HCT116 (cell line): ENCODE measurements around the gene CYB561D1. TPM values are rescaled to one million over a fixed set of nuclear protein-coding genes. Genes with fewer than 3 reads are reported as not detected.

Experiments used
- ATAC-seq: fragments of 200-7000 bp; cut with Tn5 transposase; 2 replicates; pipeline ENCODE4 v1.9.1; 2020; ENCODE audit warnings: mild to moderate bottlenecking, moderate library complexity
- BruUV-seq: library from RNA; stranded (reverse); fragments of 400-500 nt; replicated peaks from 2 replicates; lab custom pipeline; 2021; lab: Mats Ljungman, UMichigan
- CTCF ChIA-PET: fragments of 300-600 bp; sonication (Branson Sonifier 250); formaldehyde crosslinking; loops from one replicate; lab custom pipeline; 2021; ENCODE audit warnings: antibody characterized with exemption; lab: Charles Lee
- POLR2A ChIA-PET: fragments of 300-600, 350-600 bp; sonication (Branson Sonifier 250); formaldehyde crosslinking; loops from one replicate; lab custom pipeline; 2021; ENCODE audit warnings: antibody characterized with exemption; lab: Charles Lee
- RAD21 ChIA-PET, 2 experiments: fragments of 300-600 bp; sonication (Branson Sonifier 250); formaldehyde crosslinking; loops; one replicate each; lab custom pipeline; 2023; ENCODE audit warnings: low total read pairs in 2 of 2; ENCODE audit not compliant: uncharacterized antibody in 2 of 2, unreplicated experiment in 2 of 2, low non-redundant PET in 1 of 2; lab: Charles Lee
- DNase-seq: peaks from one replicate; pipeline ENCODE4 v3.0.0-alpha.2; 2010; ENCODE audit warnings: low read depth, low spot score
- H2AFZ ChIP-seq: fragments of 200-600 bp; shearing (Covaris generic), sonication (generic); 2 replicates; pipeline ENCODE4 v1.6.1; 2017; ENCODE audit warnings: low read depth, mixed run types, mixed read lengths, antibody characterized with exemption, low read length; ENCODE audit not compliant: poor library complexity, severe bottlenecking
- H3K27ac ChIP-seq: 2 replicates; pipeline ENCODE4 v1.5.1; 2012; ENCODE audit warnings: low read depth, low read length
- H3K27me3 ChIP-seq: fragments of 200-600 bp; sonication (generic); 2 replicates; pipeline ENCODE4 v1.6.1; 2016; ENCODE audit warnings: mixed run types, low read length, mixed read lengths; ENCODE audit not compliant: insufficient read depth
- H3K36me3 ChIP-seq, 2 experiments: fragments of 200-500 bp in 1 of 2; fragments of 200-600 bp in 1 of 2; sonication (Bioruptor generic) in 1 of 2; sonication (generic) in 1 of 2; 2 replicates each; pipeline versions ENCODE4 v1.5.1 to v1.6.1; 2014 to 2016; ENCODE audit warnings: low read length in 2 of 2, inconsistent platforms in 1 of 2, mixed read lengths in 1 of 2, mixed run types in 1 of 2; ENCODE audit not compliant: insufficient read depth in 2 of 2, control insufficient read depth in 1 of 2
- H3K4me1 ChIP-seq, 2 experiments: fragments of 200-600 bp in 1 of 2; sonication (generic) in 1 of 2; 2 replicates each; pipeline versions ENCODE4 v1.5.1 to v1.6.1; 2012 to 2017; ENCODE audit warnings: low read length in 2 of 2, inconsistent platforms in 1 of 2, mild to moderate bottlenecking in 1 of 2, mixed read lengths in 1 of 2, mixed run types in 1 of 2, moderate library complexity in 1 of 2; ENCODE audit not compliant: insufficient read depth in 2 of 2, control insufficient read depth in 1 of 2
- H3K4me2 ChIP-seq: fragments of 200-600 bp; sonication (generic); 2 replicates; pipeline ENCODE4 v1.6.1; 2017; ENCODE audit warnings: mixed run types, low read length, mixed read lengths
- H3K4me3 ChIP-seq, 2 experiments: fragments of 200-600 bp in 1 of 2; sonication (generic) in 1 of 2; replicated peaks in 1 of 2; 2 replicates each; pipeline ENCODE4 v1.5.1; 2011 to 2016; ENCODE audit warnings: low read length in 2 of 2, control low read depth in 1 of 2, low read depth in 1 of 2, mild to moderate bottlenecking in 1 of 2, mixed read lengths in 1 of 2, mixed run types in 1 of 2
- H3K79me2 ChIP-seq: fragments of 200-600 bp; sonication (generic); 2 replicates; pipeline ENCODE4 v1.6.1; 2017; ENCODE audit warnings: mild to moderate bottlenecking, mixed run types, low read length, moderate library complexity, mixed read lengths; ENCODE audit not compliant: insufficient read depth
- H3K9ac ChIP-seq: fragments of 200-600 bp; sonication (generic); 2 replicates; pipeline ENCODE4 v1.6.1; 2016; ENCODE audit warnings: low read length, mixed read lengths
- H3K9me2 ChIP-seq: fragments of 200-600 bp; sonication (generic), shearing (Covaris generic); 2 replicates; pipeline ENCODE4 v1.6.1; 2017; ENCODE audit warnings: mixed run types, mild to moderate bottlenecking, moderate library complexity; ENCODE audit not compliant: insufficient read depth
- H3K9me3 ChIP-seq, 2 experiments: fragments of 200-500 bp in 1 of 2; fragments of 200-600 bp in 1 of 2; sonication (Bioruptor generic) in 1 of 2; sonication (generic) in 1 of 2; 2 replicates each; pipeline ENCODE4 v1.6.1; 2014 to 2017; ENCODE audit warnings: low read length in 2 of 2, mixed read lengths in 2 of 2, inconsistent platforms in 1 of 2, low read depth in 1 of 2, mild to moderate bottlenecking in 1 of 2, mixed run types in 1 of 2, moderate library complexity in 1 of 2; ENCODE audit not compliant: control insufficient read depth in 1 of 2, insufficient read depth in 1 of 2
- H4K20me1 ChIP-seq: fragments of 200-600 bp; sonication (generic), shearing (Covaris generic); 2 replicates; pipeline ENCODE4 v1.6.1; 2017; ENCODE audit warnings: mixed run types, mild to moderate bottlenecking, moderate library complexity; ENCODE audit not compliant: insufficient read depth
- ATF3 ChIP-seq: IDR thresholded peaks from 2 replicates; pipeline ENCODE4 v1.6.1; 2012
- CBX3 ChIP-seq: IDR thresholded peaks from 2 replicates; pipeline ENCODE4 v1.6.1; 2012; ENCODE audit warnings: low read depth
- CEBPB ChIP-seq: IDR thresholded peaks from 2 replicates; pipeline ENCODE4 v1.6.1; 2012; ENCODE audit warnings: low read depth
- ELF1 ChIP-seq: IDR thresholded peaks from 2 replicates; pipeline ENCODE4 v1.6.1; 2012; ENCODE audit warnings: low read depth, borderline replicate concordance
- EZH2 ChIP-seq: fragments of 200-600 bp; sonication (generic); IDR thresholded peaks from 2 replicates; pipeline ENCODE4 v1.6.1; 2017; ENCODE audit warnings: antibody characterized with exemption, mixed run types
- FOSL1 ChIP-seq: IDR thresholded peaks from 2 replicates; pipeline ENCODE4 v1.6.1; 2012; ENCODE audit warnings: low read depth
- JUND ChIP-seq: IDR thresholded peaks from 2 replicates; pipeline ENCODE4 v1.6.1; 2012
- MAX ChIP-seq: IDR thresholded peaks from 2 replicates; pipeline ENCODE4 v1.6.1; 2012
- POLR2A ChIP-seq: IDR thresholded peaks from 2 replicates; pipeline ENCODE4 v1.7.0; 2011; ENCODE audit warnings: borderline replicate concordance; ENCODE audit not compliant: insufficient read depth, insufficient read length; ENCODE audit errors: extremely low read depth
- POLR2AphosphoS5 ChIP-seq: IDR thresholded peaks from 2 replicates; pipeline ENCODE4 v1.6.1; 2011; ENCODE audit warnings: mild to moderate bottlenecking, low read depth, low read length, moderate library complexity
- RAD21 ChIP-seq: IDR thresholded peaks from 2 replicates; pipeline ENCODE4 v1.6.1; 2012; ENCODE audit warnings: low read depth, mild to moderate bottlenecking
- SIN3A ChIP-seq: IDR thresholded peaks from 2 replicates; pipeline ENCODE4 v1.6.1; 2012; ENCODE audit warnings: low read depth
- SP1 ChIP-seq: IDR thresholded peaks from 2 replicates; pipeline ENCODE4 v1.6.1; 2012; ENCODE audit warnings: low read depth
- SRF ChIP-seq: IDR thresholded peaks from 2 replicates; pipeline ENCODE4 v1.6.1; 2012; ENCODE audit warnings: low read depth
- YY1 ChIP-seq: IDR thresholded peaks from 2 replicates; pipeline ENCODE4 v1.6.1; 2011; ENCODE audit warnings: low read length, low read depth, moderate library complexity, mild to moderate bottlenecking; ENCODE audit not compliant: insufficient replicate concordance; ENCODE audit errors: extremely low read depth
- ZBTB33 ChIP-seq: IDR thresholded peaks from 2 replicates; pipeline ENCODE4 v1.6.1; 2011; ENCODE audit warnings: mild to moderate bottlenecking, low read length, moderate library complexity; ENCODE audit not compliant: insufficient replicate concordance; ENCODE audit errors: extremely low read depth
- ZFX ChIP-seq: fragments of 450-650 bp; IDR thresholded peaks from 2 replicates; pipeline ENCODE4 v1.6.1; 2017
- ZNF274 ChIP-seq: fragments of 200-500 bp; sonication (Bioruptor generic); IDR thresholded peaks from 2 replicates; pipeline ENCODE4 v1.6.1; 2014; ENCODE audit warnings: mild to moderate bottlenecking, low read depth, low read length, inconsistent platforms
- intact Hi-C: fragments of 100-400 bp; cut with micrococcal nuclease; formaldehyde crosslinking; loops from 2 replicates; pipeline ENCODE4 v1.10.0; 2022
- total RNA-seq: library from RNA; stranded (reverse); gene quantifications from one replicate; pipeline ENCODE4 v1.2.1, GENCODE V29; 2021; ENCODE audit not compliant: unreplicated experiment

CYB561D1 gene
- total RNA-seq, 1 experiment from 2014 or later = 5.9 TPM

GRCh38 chr1:109547463-109548320, 53.8 kb downstream of the CYB561D1 start (continued):
- no peak for TF ChIP-seq ZBTB33

- ATAC-seq (peak; percentile 91), DNase-seq (peak; percentile 92)
- ChIA-PET CTCF (interaction anchor here (1.0 to 2.4 kb wide), 12 partner anchors 16 to 436 kb away, joined by 3 to 19 read pairs (median 4); partner anchors contain the start of genes AHCYL1, AMPD2 and GNAT2), POLR2A (interaction anchor here (0.5 to 2.2 kb wide), 23 partner anchors 10 to 436 kb away, joined by 3 to 17 read pairs (median 6); partner anchors contain the start of genes AHCYL1, AMPD2, ATXN7L2 and GNAT2), RAD21 (interaction anchor here in 1 of 2 experiments (1.8 kb wide), 1 partner anchor 92 kb away, joined by 6 read pairs; no protein-coding TSS in a partner anchor)
- Histone ChIP-seq H3K9me3 (no peaks in the 10 kb centered on the region), H3K4me3 (peak within 1 kb of the TSS; percentile 86 to 98), H3K27ac (peak within 1 kb of the TSS; percentile 70), H3K79me2 (peaks cover 66% of the 10 kb centered on the region), H3K4me2 (peak within 1 kb of the TSS; percentile 83), H2AFZ (no peak within 1 kb of the TSS), H3K36me3 (no peaks in the 10 kb centered on the region), H3K9me2 (no peaks in the 10 kb centered on the region), H4K20me1 (peaks cover 3% of the 10 kb centered on the region), H3K4me1 (peaks cover 15 to 24% of the 10 kb centered on the region in 2 experiments), H3K9ac (peak within 1 kb of the TSS; percentile 83), H3K27me3 (no peaks in the 10 kb centered on the region)
- intact Hi-C loops = no loop called here
- TF ChIP-seq JUND (no peak), EZH2 (no peak), POLR2A (peak; percentile 95), CBX3 (peak; percentile 3; the same call in 1 of the 2 replicates), YY1 (peak; percentile 81), ZNF274 (no peak), SP1 (peak; percentile 38), ATF3 (no peak), MAX (peak; percentile 64), POLR2AphosphoS5 (peak; percentile 98), SRF (no peak), ZFX (no peak; the same call in 1 of the 2 replicates), CEBPB (no peak), ZBTB33 (no peak), ELF1 (peak; percentile 68; the same call in 1 of the 2 replicates), FOSL1 (no peak), RAD21 (no peak), SIN3A (peak; percentile 88)
- BruUV-seq = no TSS peak
These were observed 54.7 kb downstream of the CYB561D1 start, which contains the start of gene GNAI3 for GRCh38 chr1:109548321-109549267. TSS of gene GNAI3 (plus strand) at chr1:109548615. CDS start at chr1:109548721, 106 bp downstream.
